T-cell (primary cell): ENCODE results near the gene CDKN2D. TPM values are rescaled to one million over a fixed set of nuclear protein-coding genes. Genes with fewer than 3 reads are reported as not detected.

ENCODE experiments used
- ATAC-seq, 4 experiments: fragments of 200-7000 bp in 3 of 4; fragments of 150-1000 bp in 1 of 4; cut with Tn5 transposase; replicated peaks in 1 of 4; 1 replicate in 3 of 4; 2 replicates in 1 of 4; pipeline ENCODE4 v1.10.0; 2021; ENCODE audit warnings: moderate library complexity in 3 of 4, mild to moderate bottlenecking in 2 of 4, moderate number of reproducible peaks in 1 of 4
- CTCF ChIA-PET, 2 donors: fragments of 300-600 bp; sonication (Branson Sonifier 250); formaldehyde crosslinking; loops; one replicate each; lab custom pipeline; 2022; ENCODE audit warnings: antibody characterized with exemption in 2 of 2; lab: Charles Lee
- POLR2A ChIA-PET, 2 donors: fragments of 300-600 bp; sonication (Branson Sonifier 250); formaldehyde crosslinking; loops; one replicate each; lab custom pipeline; 2022; ENCODE audit warnings: antibody characterized with exemption in 2 of 2; lab: Charles Lee
- DNase-seq, 35 experiments: peaks; one replicate each; pipeline versions ENCODE4 v3.0.0 to v3.0.0-alpha.2; 2013 to 2023
- H3K27ac ChIP-seq: one replicate; pipeline ENCODE4 v1.5.1; 2013; ENCODE audit warnings: low read length
- H3K27me3 ChIP-seq, 2 experiments: replicated peaks in 1 of 2; 1 replicate in 1 of 2; 2 replicates in 1 of 2; pipeline versions ENCODE4 v1.6.1 to v1.7.0; 2013; ENCODE audit warnings: low read length in 1 of 2, mixed read lengths in 1 of 2; ENCODE audit not compliant: control insufficient read depth in 2 of 2, insufficient read depth in 2 of 2; ENCODE audit errors: extremely low read depth in 1 of 2
- H3K36me3 ChIP-seq, 2 donors: 1 replicate in 1 of 2; 2 replicates in 1 of 2; pipeline versions ENCODE4 v1.6.1 to v1.7.0; 2013; ENCODE audit warnings: low read length in 1 of 2; ENCODE audit not compliant: control insufficient read depth in 2 of 2, insufficient read depth in 1 of 2; ENCODE audit errors: extremely low read depth in 1 of 2
- H3K4me1 ChIP-seq, 2 experiments: 1 replicate in 1 of 2; 2 replicates in 1 of 2; pipeline versions ENCODE4 v1.6.1 to v1.7.0; 2013; ENCODE audit warnings: low read length in 2 of 2, mixed read lengths in 1 of 2; ENCODE audit not compliant: insufficient read depth in 2 of 2, control insufficient read depth in 1 of 2; ENCODE audit errors: extremely low read depth in 1 of 2
- H3K4me3 ChIP-seq, 2 donors: 1 replicate in 1 of 2; 2 replicates in 1 of 2; pipeline versions ENCODE4 v1.5.1 to v1.7.0; 2013; ENCODE audit warnings: mild to moderate bottlenecking in 2 of 2, low read length in 1 of 2, moderate library complexity in 1 of 2; ENCODE audit not compliant: control insufficient read depth in 1 of 2; ENCODE audit errors: extremely low read depth in 1 of 2
- H3K9me3 ChIP-seq: 2 replicates; pipeline ENCODE4 v1.7.0; 2013
- H3K27ac Mint-ChIP-seq, 2 donors: one replicate each; pipeline ENCODE4 v1.8.0; 2020 to 2021; ENCODE audit warnings: mild to moderate bottlenecking in 2 of 2, mixed read lengths in 2 of 2
- H3K27me3 Mint-ChIP-seq, 2 donors: one replicate each; pipeline ENCODE4 v1.8.0; 2021 to 2022; ENCODE audit warnings: mixed read lengths in 2 of 2
- H3K36me3 Mint-ChIP-seq: one replicate; pipeline ENCODE4 v1.8.0; 2021; ENCODE audit warnings: mixed read lengths
- H3K4me1 Mint-ChIP-seq, 3 donors: one replicate each; pipeline ENCODE4 v1.8.0; 2020 to 2022; ENCODE audit warnings: mixed read lengths in 3 of 3, mild to moderate bottlenecking in 1 of 3
- H3K4me3 Mint-ChIP-seq, 3 donors: one replicate each; pipeline ENCODE4 v1.8.0; 2020 to 2022; ENCODE audit warnings: mild to moderate bottlenecking in 3 of 3, mixed read lengths in 3 of 3, moderate library complexity in 3 of 3
- H3K9me3 Mint-ChIP-seq, 3 donors: one replicate each; pipeline ENCODE4 v1.8.0; 2020 to 2022; ENCODE audit warnings: mixed read lengths in 3 of 3
- WGBS: methylation state at CpG from one replicate; pipeline ENCODE4 v1.1.5; 2013; ENCODE audit warnings: missing lambda C conversion rate; ENCODE audit not compliant: insufficient coverage; 5-methylcytosine and 5-hydroxymethylcytosine counted together
- total RNA-seq, 35 experiments: library from RNA in 6 of 35; stranded (reverse) in 6 of 35; fragments of 120-200 nt in 1 of 35; gene quantifications; one replicate each; pipeline versions ENCODE4 v1.2.1 to v1.2.4 and lab custom pipeline; 2013 to 2026

CDKN2D gene
- total RNA-seq, 5 donors from 2014 or later (not counting 1 experiment from before 2014, with no cell fraction given): 24.0 to 51.5 (median 32.5) TPM

DNA sequence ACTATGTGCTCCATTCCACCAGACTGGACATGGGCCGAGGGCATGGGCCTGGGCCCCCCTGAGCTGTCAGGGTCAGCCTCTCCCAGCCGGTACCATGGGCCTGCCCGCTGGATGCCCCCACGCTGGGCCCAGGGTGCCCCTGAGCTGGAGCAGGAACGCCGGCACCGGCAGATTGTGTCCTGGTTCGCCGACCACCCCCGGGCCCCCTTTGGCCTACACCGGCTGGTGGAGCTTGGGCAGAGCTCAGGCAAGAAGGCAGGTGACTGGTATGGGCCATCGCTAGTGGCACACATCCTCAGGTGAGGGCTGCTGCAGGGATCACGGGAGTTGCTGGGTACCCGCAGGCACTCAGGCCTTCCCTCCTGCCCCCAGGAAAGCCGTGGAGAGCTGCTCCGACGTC lies 22.0 kb downstream of the CDKN2D start:
- Histone ChIP-seq H3K9me3 (no peaks in the 10 kb centered on the region), H3K36me3 (peaks cover 10 to 39% of the 10 kb centered on the region in 2 donors)
- POLR2A ChIA-PET: no interaction called here

DNA sequence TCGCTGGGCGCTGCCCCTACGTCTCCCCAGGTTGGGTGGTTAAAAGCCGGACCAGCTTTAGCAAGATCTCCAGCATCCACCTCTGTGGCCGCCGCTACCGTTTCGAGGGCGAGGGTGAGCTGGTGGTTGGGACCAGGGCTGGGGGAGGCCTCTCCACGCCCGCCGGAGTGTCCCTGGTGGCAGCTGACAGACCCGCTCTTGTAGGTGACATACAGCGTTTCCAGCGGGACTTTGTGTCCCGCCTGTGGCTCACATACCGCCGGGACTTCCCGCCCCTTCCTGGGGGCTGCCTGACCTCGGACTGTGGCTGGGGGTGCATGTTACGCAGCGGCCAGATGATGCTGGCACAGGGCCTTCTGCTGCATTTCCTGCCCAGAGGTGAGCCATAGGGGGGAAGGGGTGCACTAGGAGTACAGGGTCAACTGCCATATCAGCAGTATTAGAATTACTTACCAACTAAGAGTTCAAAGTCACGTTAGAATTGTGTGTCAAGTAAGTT lies 24.0 kb downstream of the CDKN2D start:
- Mint-ChIP-seq H3K27ac (peak overlapping the region; percentile 87 to 89), H3K9me3 (no peaks in the 10 kb centered on the region), H3K4me3 (peak overlapping the region; percentile 84 to 89 (median 84)), H3K4me1 (peaks cover 12 to 17% (median 16%) of the 10 kb centered on the region in 3 donors), H3K36me3 (peaks cover 3% of the 10 kb centered on the region), H3K27me3 (peaks cover 3 to 8% of the 10 kb centered on the region in 2 donors)
- H3K4me1 ChIP-seq: peaks cover 4 to 34% of the 10 kb centered on the region in 2 experiments
- no peak for ATAC-seq
- peaks cover 4 to 27% of the 10 kb centered on the region in 2 donors for H3K36me3 ChIP-seq
- ChIA-PET CTCF (no interaction called here), POLR2A (no interaction called here)
- H3K27me3 ChIP-seq: peaks cover 0 to 11% of the 10 kb centered on the region in 2 experiments
- peak overlapping the region; percentile 71 to 91 for H3K4me3 ChIP-seq
- DNase-seq: peak in 1 of 35 experiments; percentile 24
- peak overlapping the region; percentile 27 for H3K27ac ChIP-seq
- no peaks in the 10 kb centered on the region for H3K9me3 ChIP-seq
- WGBS: 43% methylated on average over 15 of the region's 23 CpGs

More for the DNA sequence above, 22.0 kb downstream of the CDKN2D start:
- Mint-ChIP-seq H3K4me1 (peaks cover 14 to 27% (median 22%) of the 10 kb centered on the region in 3 donors), H3K36me3 (peaks cover 3% of the 10 kb centered on the region), H3K27me3 (no peaks in the 10 kb centered on the region), H3K4me3 (no peak overlapping the region), H3K27ac (no peak overlapping the region), H3K9me3 (no peaks in the 10 kb centered on the region)
- 98% methylated on average over 17 of the region's 17 CpGs for WGBS
- H3K4me3 ChIP-seq: no peak overlapping the region
- peaks cover 6 to 54% of the 10 kb centered on the region in 2 experiments for H3K4me1 ChIP-seq
- H3K27me3 ChIP-seq: no peaks in the 10 kb centered on the region
- ATAC-seq (no peak), DNase-seq (no peak)
- CTCF ChIA-PET: interaction anchor here in 1 of 2 donors (0.7 kb wide), 1 partner anchor 258 kb away, joined by 3 read pairs; no protein-coding TSS in a partner anchor
- H3K27ac ChIP-seq: no peak overlapping the region

DNA sequence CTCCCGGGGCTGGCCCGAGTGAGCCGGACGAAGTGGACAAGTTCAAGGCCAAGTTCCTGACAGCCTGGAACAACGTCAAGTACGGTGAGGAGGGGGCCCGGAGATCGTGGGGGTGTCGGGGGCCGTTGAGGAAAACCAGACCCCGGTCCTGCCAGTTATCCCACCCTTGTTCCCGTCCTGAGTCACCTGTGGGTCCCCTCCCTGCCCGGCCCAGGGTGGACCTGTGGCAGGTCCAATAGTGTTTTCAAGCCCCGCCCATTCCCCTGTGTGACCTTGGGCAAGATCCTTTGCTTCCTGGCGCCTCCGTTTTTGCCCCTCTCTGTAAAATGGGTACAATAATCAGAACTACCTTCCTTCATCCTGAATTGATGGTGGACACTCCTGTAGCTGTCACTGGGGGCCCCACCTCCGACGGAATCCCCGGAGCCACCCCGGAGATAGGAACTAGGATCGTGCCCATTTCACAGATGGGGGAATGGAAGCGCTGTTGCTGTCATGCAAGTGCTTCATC lies 24.5 kb downstream of the CDKN2D start:
- H3K36me3 Mint-ChIP-seq: peaks cover 3% of the 10 kb centered on the region
- Histone ChIP-seq H3K4me1 (peaks cover 4 to 32% of the 10 kb centered on the region in 2 experiments), H3K4me3 (peak overlapping the region; percentile 71 to 91), H3K27ac (peak overlapping the region; percentile 27), H3K9me3 (no peaks in the 10 kb centered on the region), H3K27me3 (peaks cover 0 to 15% of the 10 kb centered on the region in 2 experiments), H3K36me3 (peaks cover 2 to 23% of the 10 kb centered on the region in 2 donors)
- ATAC-seq (peak in 1 of 4 experiments; percentile 6), DNase-seq (peak in 3 of 35 experiments; percentile 14 to 39 (median 17))
- CTCF ChIA-PET: no interaction called here
- no peaks in the 10 kb centered on the region for H3K9me3 Mint-ChIP-seq
- H3K4me1 Mint-ChIP-seq: peaks cover 12 to 17% (median 16%) of the 10 kb centered on the region in 3 donors
- peak overlapping the region; percentile 87 to 89 for H3K27ac Mint-ChIP-seq
- H3K4me3 Mint-ChIP-seq: peak overlapping the region; percentile 84 to 89 (median 84)
- H3K27me3 Mint-ChIP-seq: peaks cover 3 to 8% of the 10 kb centered on the region in 2 donors
- POLR2A ChIA-PET: no interaction called here
- 21% methylated on average over 20 of the region's 22 CpGs for WGBS

DNA sequence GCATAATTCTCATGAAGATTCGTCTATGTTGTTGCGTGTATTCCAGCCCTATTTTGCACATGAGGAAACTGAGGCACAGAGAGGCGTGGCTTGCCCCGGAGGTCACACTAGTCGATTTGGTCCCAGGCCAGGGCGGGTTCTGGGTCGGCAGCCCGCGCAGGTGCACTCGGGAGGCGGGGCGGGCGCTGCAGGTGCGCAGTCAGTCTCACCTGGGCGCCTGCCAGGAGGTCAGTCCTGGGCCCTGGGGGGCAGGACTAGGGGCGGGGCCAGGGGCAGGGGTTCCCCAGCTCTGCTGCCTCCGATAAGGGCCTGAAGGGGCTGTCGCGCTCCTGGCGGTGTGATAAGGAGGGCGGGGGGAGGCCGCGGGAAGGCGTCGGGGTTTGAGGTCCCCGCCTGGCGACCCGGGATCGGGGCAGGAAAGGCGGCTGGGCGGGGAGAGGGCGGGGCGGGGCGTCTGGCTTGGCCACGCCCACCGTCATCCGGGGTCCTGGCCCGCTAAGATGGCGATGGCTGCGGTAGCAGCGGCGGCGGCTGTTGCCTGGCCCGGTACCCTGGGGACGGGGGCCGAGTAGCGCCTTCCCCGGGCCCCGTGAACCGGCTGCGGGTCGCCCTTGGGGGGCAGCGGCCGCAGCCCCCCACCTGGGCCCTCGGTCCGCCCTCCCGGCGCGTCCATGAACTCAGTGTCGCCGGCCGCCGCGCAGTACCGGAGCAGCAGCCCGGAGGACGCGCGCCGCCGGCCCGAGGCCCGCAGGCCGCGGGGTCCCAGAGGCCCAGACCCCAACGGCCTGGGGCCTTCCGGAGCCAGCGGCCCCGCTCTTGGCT lies 25.1 kb downstream of the CDKN2D start, which contains the start of gene ATG4D:
Gene ATG4D (plus strand): TSS at position 485 of the 822 bp plus-strand sequence. CDS start 187 bp downstream, at position 672.
- ChIA-PET POLR2A (interaction anchor here in 1 of 2 donors (0.7 kb wide), 2 partner anchors 27 to 158 kb away, joined by 8 to 10 read pairs; no protein-coding TSS in a partner anchor), CTCF (interaction anchor here (0.5 to 1.4 kb wide), 6 partner anchors 8 to 209 kb away, joined by 3 to 5 read pairs (median 3); partner anchors contain the start of gene CDC37 (in 1 of the 2))
- peak within 1 kb of the TSS; percentile 58 for H3K27ac ChIP-seq
- peak within 1 kb of the TSS; percentile 71 to 91 for H3K4me3 ChIP-seq
- H3K4me1 ChIP-seq: peaks cover 4 to 32% of the 10 kb centered on the region in 2 experiments
- Mint-ChIP-seq H3K27me3 (peaks cover 9 to 13% of the 10 kb centered on the region in 2 donors), H3K27ac (peak within 1 kb of the TSS; percentile 87 to 89), H3K36me3 (peaks cover 3% of the 10 kb centered on the region), H3K9me3 (no peaks in the 10 kb centered on the region), H3K4me1 (peaks cover 12 to 17% (median 16%) of the 10 kb centered on the region in 3 donors), H3K4me3 (peak within 1 kb of the TSS; percentile 84 to 89 (median 84))
- peaks cover 0 to 20% of the 10 kb centered on the region in 2 experiments for H3K27me3 ChIP-seq
- ATAC-seq: peak; percentile 86 to 91 (median 87)
- WGBS: 1% methylated on average over 78 of the region's 79 CpGs
- DNase-seq: peak; percentile 62 to 89 (median 77)
- peaks cover 2 to 16% of the 10 kb centered on the region in 2 donors for H3K36me3 ChIP-seq
- H3K9me3 ChIP-seq: no peaks in the 10 kb centered on the region

DNA sequence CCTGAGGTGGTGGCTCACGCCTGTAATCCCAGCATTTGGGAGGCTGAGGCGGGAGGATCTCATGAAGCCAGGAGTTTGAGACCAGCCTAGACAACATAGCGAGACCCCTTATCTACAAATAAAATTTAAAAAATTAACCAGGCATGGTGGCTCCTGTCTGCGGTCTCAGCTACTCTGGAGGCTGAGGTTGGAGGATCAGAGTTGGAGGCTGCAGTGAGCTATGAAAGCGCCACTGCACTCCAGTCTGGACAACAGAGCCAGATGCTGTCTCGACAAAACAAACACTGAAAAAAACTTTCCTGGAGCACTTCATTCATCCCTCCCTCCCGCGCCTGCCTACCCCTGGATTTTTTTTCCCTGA lies 25.7 kb downstream of the CDKN2D start:
- no peaks in the 10 kb centered on the region for H3K9me3 Mint-ChIP-seq
- Histone ChIP-seq H3K4me3 (peak overlapping the region; percentile 35 to 91), H3K9me3 (no peaks in the 10 kb centered on the region), H3K27me3 (peaks cover 0 to 24% of the 10 kb centered on the region in 2 experiments), H3K36me3 (peaks cover 2 to 11% of the 10 kb centered on the region in 2 donors), H3K4me1 (peaks cover 4 to 32% of the 10 kb centered on the region in 2 experiments), H3K27ac (peak overlapping the region; percentile 13)
- H3K4me1 Mint-ChIP-seq: peaks cover 12 to 17% (median 16%) of the 10 kb centered on the region in 3 donors
- WGBS: 60% methylated on average over 6 of the region's 8 CpGs
- H3K4me3 Mint-ChIP-seq: peak overlapping the region; percentile 71 to 78 (median 75)
- POLR2A ChIA-PET: interaction anchor here in 1 of 2 donors (0.7 kb wide), 2 partner anchors 26 to 159 kb away, joined by 8 to 10 read pairs; no protein-coding TSS in a partner anchor
- ATAC-seq (no peak), DNase-seq (no peak)
- CTCF ChIA-PET: interaction anchor here (0.5 to 1.4 kb wide), 6 partner anchors 8 to 210 kb away, joined by 3 to 5 read pairs (median 3); partner anchors contain the start of gene CDC37 (in 1 of the 2)
- peaks cover 3% of the 10 kb centered on the region for H3K36me3 Mint-ChIP-seq
- peak overlapping the region; percentile 79 for H3K27ac Mint-ChIP-seq
- peaks cover 10 to 18% of the 10 kb centered on the region in 2 donors for H3K27me3 Mint-ChIP-seq
